Liver (tissue), 9 donors: ENCODE data around the gene RAB11FIP3. TPM values are rescaled to one million over a fixed set of nuclear protein-coding genes. Genes with fewer than 3 reads are reported as not detected.

Experiments
- DNase-seq: peaks from one replicate; pipeline ENCODE4 v3.0.0-alpha.2; 2017; ENCODE audit warnings: low spot score
- H3K27ac ChIP-seq, 2 donors: one replicate each; pipeline ENCODE4 v1.7.0; 2013; ENCODE audit warnings: inconsistent platforms in 2 of 2, low read length in 2 of 2, control low read depth in 1 of 2, low read depth in 1 of 2, mild to moderate bottlenecking in 1 of 2
- H3K27me3 ChIP-seq, 4 donors: one replicate each; pipeline versions ENCODE4 v1.6.1 to v1.7.0; 2013; ENCODE audit warnings: low read length in 3 of 4, inconsistent platforms in 1 of 4, mild to moderate bottlenecking in 1 of 4, moderate library complexity in 1 of 4; ENCODE audit not compliant: control insufficient read depth in 4 of 4, insufficient read depth in 4 of 4
- H3K36me3 ChIP-seq, 4 donors: one replicate each; pipeline versions ENCODE4 v1.6.1 to v1.7.0; 2013; ENCODE audit warnings: low read length in 3 of 4, mild to moderate bottlenecking in 3 of 4, low read depth in 1 of 4, moderate library complexity in 1 of 4; ENCODE audit not compliant: control insufficient read depth in 4 of 4, insufficient read depth in 3 of 4
- H3K4me1 ChIP-seq, 4 donors: one replicate each; pipeline versions ENCODE4 v1.6.1 to v1.7.0; 2013; ENCODE audit warnings: low read length in 3 of 4, mild to moderate bottlenecking in 3 of 4, moderate library complexity in 1 of 4; ENCODE audit not compliant: control insufficient read depth in 4 of 4, insufficient read depth in 4 of 4
- H3K4me3 ChIP-seq, 3 donors: one replicate each; pipeline versions ENCODE4 v1.6.1 to v1.7.0; 2013; ENCODE audit warnings: low read length in 3 of 3, control low read depth in 1 of 3, low read depth in 1 of 3, mild to moderate bottlenecking in 1 of 3
- H3K9ac ChIP-seq, 2 donors: one replicate each; pipeline ENCODE4 v1.7.0; 2013; ENCODE audit warnings: low read length in 2 of 2, mild to moderate bottlenecking in 2 of 2, moderate library complexity in 2 of 2, control low read depth in 1 of 2, low read depth in 1 of 2
- H3K9me3 ChIP-seq, 4 donors: one replicate each; pipeline versions ENCODE4 v1.6.1 to v1.7.0; 2013; ENCODE audit warnings: low read length in 3 of 4; ENCODE audit not compliant: control insufficient read depth in 4 of 4
- EGR1 ChIP-seq, 2 donors: IDR thresholded peaks; 2 replicates each; pipeline ENCODE4 v1.6.1; 2016 to 2018; ENCODE audit warnings: antibody characterized with exemption in 2 of 2, low read depth in 2 of 2
- FOXA1 ChIP-seq: IDR thresholded peaks from 2 replicates; pipeline ENCODE4 v1.6.1; 2016; ENCODE audit warnings: antibody characterized with exemption
- FOXA2 ChIP-seq: IDR thresholded peaks from 2 replicates; pipeline ENCODE4 v1.6.1; 2016; ENCODE audit warnings: antibody characterized with exemption
- GABPA ChIP-seq, 2 donors: IDR thresholded peaks in 1 of 2; conservative IDR thresholded peaks in 1 of 2; 2 replicates each; pipeline ENCODE4 v1.6.1; 2016; ENCODE audit warnings: antibody characterized with exemption in 2 of 2, mild to moderate bottlenecking in 1 of 2, moderate library complexity in 1 of 2
- HNF4A ChIP-seq, 2 donors: conservative IDR thresholded peaks; 2 replicates each; pipeline ENCODE4 v1.6.1; 2016; ENCODE audit warnings: antibody characterized with exemption in 2 of 2, mild to moderate bottlenecking in 2 of 2
- HNF4G ChIP-seq: IDR thresholded peaks from 2 replicates; pipeline ENCODE4 v1.6.1; 2016; ENCODE audit warnings: antibody characterized with exemption
- RAD21 ChIP-seq, 2 donors: IDR thresholded peaks; 2 replicates each; pipeline ENCODE4 v1.6.1; 2016; ENCODE audit warnings: antibody characterized with exemption in 2 of 2, mild to moderate bottlenecking in 2 of 2
- RXRA ChIP-seq, 2 donors: IDR thresholded peaks; 2 replicates each; pipeline ENCODE4 v1.6.1; 2017 to 2018; ENCODE audit warnings: antibody characterized with exemption in 2 of 2, mild to moderate bottlenecking in 1 of 2
- SP1 ChIP-seq: IDR thresholded peaks from 2 replicates; pipeline ENCODE4 v1.6.1; 2018; ENCODE audit warnings: antibody characterized with exemption, mild to moderate bottlenecking
- TAF1 ChIP-seq: conservative IDR thresholded peaks from 2 replicates; pipeline ENCODE4 v1.6.1; 2016; ENCODE audit warnings: antibody characterized with exemption, mild to moderate bottlenecking
- YY1 ChIP-seq: IDR thresholded peaks from 2 replicates; pipeline ENCODE4 v1.6.1; 2016; ENCODE audit warnings: antibody characterized with exemption, mild to moderate bottlenecking
- WGBS: extraction: QIAGEN DNeasy Blood & Tissue Kit; methylation state at CpG from one replicate; pipeline ENCODE4 v1.1.7; 2013; 5-methylcytosine and 5-hydroxymethylcytosine counted together
- polyA plus RNA-seq, 2 donors: library from polyadenylated mRNA; stranded (reverse) in 1 of 2; unstranded in 1 of 2; fragments of 200-250 nt in 1 of 2; fragments of >200 nt in 1 of 2; fragmentation: Nextera tagmentation in 1 of 2; extraction: Ambion mirVana in 1 of 2; gene quantifications; one replicate each; pipeline versions ENCODE4 v1.2.1 to v1.2.3, GENCODE V29; 2013 to 2015
- total RNA-seq, 2 donors: library from RNA; depleted of rRNA; stranded (reverse); fragments of >200 nt; gene quantifications; one replicate each; pipeline ENCODE4 v1.2.3, GENCODE V29; 2014
- TF ChIP-seq, protein P1 (sequence below): IDR thresholded peaks from 2 replicates; pipeline ENCODE4 v1.6.1; 2016; ENCODE audit warnings: antibody characterized with exemption, mild to moderate bottlenecking
- TF ChIP-seq, protein P2 (sequence below): IDR thresholded peaks from 2 replicates; pipeline ENCODE4 v1.6.1; 2016; ENCODE audit warnings: antibody characterized with exemption
- TF ChIP-seq, protein P3 (sequence below): IDR thresholded peaks from 2 replicates; pipeline ENCODE4 v1.6.1; 2016; ENCODE audit warnings: antibody characterized with exemption
- TF ChIP-seq, protein P4 (sequence below): fragments of 150-350 bp; IDR thresholded peaks from 2 replicates; pipeline ENCODE4 v1.5.1; 2017; ENCODE audit warnings: improper control_type of control experiment, low read depth, low read length; ENCODE audit not compliant: missing input control
- TF ChIP-seq, protein P5 (sequence below): IDR thresholded peaks from 2 replicates; pipeline ENCODE4 v1.6.1; 2016; ENCODE audit warnings: antibody characterized with exemption
- donor health status: healthy.
- donor health status: healthy.
- donor health status: healthy.
- donor health status: healthy.
- donor health status: healthy.

Gene RAB11FIP3
- total and polyA plus RNA-seq, 4 donors, result 3.5 to 29.4 (median 15.7) TPM

GRCh38 chr16:507996-508395 lies 82.5 kb downstream of the RAB11FIP3 start:
- H3K9me3 ChIP-seq, result no peaks in the 10 kb centered on the region
- H3K9ac ChIP-seq, result no peak overlapping the region
- WGBS, result 82% methylated on average over 6 of the region's 6 CpGs
- H3K36me3 ChIP-seq, result peaks cover 2 to 25% (median 5%) of the 10 kb centered on the region in 4 donors
- no peak overlapping the region for H3K4me3 ChIP-seq
- TF ChIP-seq SP1, result no peak
- TF ChIP-seq, protein P1, sequence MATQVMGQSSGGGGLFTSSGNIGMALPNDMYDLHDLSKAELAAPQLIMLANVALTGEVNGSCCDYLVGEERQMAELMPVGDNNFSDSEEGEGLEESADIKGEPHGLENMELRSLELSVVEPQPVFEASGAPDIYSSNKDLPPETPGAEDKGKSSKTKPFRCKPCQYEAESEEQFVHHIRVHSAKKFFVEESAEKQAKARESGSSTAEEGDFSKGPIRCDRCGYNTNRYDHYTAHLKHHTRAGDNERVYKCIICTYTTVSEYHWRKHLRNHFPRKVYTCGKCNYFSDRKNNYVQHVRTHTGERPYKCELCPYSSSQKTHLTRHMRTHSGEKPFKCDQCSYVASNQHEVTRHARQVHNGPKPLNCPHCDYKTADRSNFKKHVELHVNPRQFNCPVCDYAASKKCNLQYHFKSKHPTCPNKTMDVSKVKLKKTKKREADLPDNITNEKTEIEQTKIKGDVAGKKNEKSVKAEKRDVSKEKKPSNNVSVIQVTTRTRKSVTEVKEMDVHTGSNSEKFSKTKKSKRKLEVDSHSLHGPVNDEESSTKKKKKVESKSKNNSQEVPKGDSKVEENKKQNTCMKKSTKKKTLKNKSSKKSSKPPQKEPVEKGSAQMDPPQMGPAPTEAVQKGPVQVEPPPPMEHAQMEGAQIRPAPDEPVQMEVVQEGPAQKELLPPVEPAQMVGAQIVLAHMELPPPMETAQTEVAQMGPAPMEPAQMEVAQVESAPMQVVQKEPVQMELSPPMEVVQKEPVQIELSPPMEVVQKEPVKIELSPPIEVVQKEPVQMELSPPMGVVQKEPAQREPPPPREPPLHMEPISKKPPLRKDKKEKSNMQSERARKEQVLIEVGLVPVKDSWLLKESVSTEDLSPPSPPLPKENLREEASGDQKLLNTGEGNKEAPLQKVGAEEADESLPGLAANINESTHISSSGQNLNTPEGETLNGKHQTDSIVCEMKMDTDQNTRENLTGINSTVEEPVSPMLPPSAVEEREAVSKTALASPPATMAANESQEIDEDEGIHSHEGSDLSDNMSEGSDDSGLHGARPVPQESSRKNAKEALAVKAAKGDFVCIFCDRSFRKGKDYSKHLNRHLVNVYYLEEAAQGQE, result no peak
- TF ChIP-seq RAD21 (IDR thresholded peaks at IDR 0.05), result no peak
- TF ChIP-seq, protein P2, sequence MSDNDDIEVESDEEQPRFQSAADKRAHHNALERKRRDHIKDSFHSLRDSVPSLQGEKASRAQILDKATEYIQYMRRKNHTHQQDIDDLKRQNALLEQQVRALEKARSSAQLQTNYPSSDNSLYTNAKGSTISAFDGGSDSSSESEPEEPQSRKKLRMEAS, result no peak
- TF ChIP-seq YY1, result no peak
- no peak for TF ChIP-seq GABPA (IDR thresholded peaks at IDR 0.05 in 1 of 2, conservative IDR thresholded peaks at IDR 0.05 in 1 of 2)
- TF ChIP-seq FOXA2, result no peak
- no peak for TF ChIP-seq RXRA (IDR thresholded peaks at IDR 0.05)
- TF ChIP-seq HNF4G, result no peak
- TF ChIP-seq, protein P3, sequence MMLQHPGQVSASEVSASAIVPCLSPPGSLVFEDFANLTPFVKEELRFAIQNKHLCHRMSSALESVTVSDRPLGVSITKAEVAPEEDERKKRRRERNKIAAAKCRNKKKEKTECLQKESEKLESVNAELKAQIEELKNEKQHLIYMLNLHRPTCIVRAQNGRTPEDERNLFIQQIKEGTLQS, result no peak
- no peak for TF ChIP-seq TAF1
- TF ChIP-seq, protein P4, sequence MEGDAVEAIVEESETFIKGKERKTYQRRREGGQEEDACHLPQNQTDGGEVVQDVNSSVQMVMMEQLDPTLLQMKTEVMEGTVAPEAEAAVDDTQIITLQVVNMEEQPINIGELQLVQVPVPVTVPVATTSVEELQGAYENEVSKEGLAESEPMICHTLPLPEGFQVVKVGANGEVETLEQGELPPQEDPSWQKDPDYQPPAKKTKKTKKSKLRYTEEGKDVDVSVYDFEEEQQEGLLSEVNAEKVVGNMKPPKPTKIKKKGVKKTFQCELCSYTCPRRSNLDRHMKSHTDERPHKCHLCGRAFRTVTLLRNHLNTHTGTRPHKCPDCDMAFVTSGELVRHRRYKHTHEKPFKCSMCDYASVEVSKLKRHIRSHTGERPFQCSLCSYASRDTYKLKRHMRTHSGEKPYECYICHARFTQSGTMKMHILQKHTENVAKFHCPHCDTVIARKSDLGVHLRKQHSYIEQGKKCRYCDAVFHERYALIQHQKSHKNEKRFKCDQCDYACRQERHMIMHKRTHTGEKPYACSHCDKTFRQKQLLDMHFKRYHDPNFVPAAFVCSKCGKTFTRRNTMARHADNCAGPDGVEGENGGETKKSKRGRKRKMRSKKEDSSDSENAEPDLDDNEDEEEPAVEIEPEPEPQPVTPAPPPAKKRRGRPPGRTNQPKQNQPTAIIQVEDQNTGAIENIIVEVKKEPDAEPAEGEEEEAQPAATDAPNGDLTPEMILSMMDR, result no peak
- TF ChIP-seq, protein P5, sequence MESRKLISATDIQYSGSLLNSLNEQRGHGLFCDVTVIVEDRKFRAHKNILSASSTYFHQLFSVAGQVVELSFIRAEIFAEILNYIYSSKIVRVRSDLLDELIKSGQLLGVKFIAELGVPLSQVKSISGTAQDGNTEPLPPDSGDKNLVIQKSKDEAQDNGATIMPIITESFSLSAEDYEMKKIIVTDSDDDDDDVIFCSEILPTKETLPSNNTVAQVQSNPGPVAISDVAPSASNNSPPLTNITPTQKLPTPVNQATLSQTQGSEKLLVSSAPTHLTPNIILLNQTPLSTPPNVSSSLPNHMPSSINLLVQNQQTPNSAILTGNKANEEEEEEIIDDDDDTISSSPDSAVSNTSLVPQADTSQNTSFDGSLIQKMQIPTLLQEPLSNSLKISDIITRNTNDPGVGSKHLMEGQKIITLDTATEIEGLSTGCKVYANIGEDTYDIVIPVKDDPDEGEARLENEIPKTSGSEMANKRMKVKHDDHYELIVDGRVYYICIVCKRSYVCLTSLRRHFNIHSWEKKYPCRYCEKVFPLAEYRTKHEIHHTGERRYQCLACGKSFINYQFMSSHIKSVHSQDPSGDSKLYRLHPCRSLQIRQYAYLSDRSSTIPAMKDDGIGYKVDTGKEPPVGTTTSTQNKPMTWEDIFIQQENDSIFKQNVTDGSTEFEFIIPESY, result no peak
- no peak for TF ChIP-seq EGR1 (IDR thresholded peaks at IDR 0.05; ENCODE audit: low read depth in 2 of 2)
- TF ChIP-seq HNF4A (conservative IDR thresholded peaks at IDR 0.05), result no peak
- TF ChIP-seq FOXA1, result no peak
- peak overlapping the region in 1 of 2 donors; percentile 4 for H3K27ac ChIP-seq
- DNase-seq, result no peak
- H3K27me3 ChIP-seq, result no peaks in the 10 kb centered on the region
- H3K4me1 ChIP-seq, result peaks cover 3 to 28% (median 12%) of the 10 kb centered on the region in 4 donors
